Measurements from ENCODE around the gene GREM2.

- no peak for TF ChIP-seq CTCF (conservative IDR thresholded peaks at IDR 0.05 in 1 of 2, IDR thresholded peaks at IDR 0.05 in 1 of 2; ENCODE audit: extremely low read depth in 1 of 2, insufficient read depth in 1 of 2, low read depth in 1 of 2, low read length in 2 of 2)
- no peak for TF ChIP-seq EZH2 (IDR thresholded peaks at IDR 0.05; ENCODE audit: borderline replicate concordance, low read length)
Observed at GRCh38 chr1:240591564-240591963, 20.4 kb downstream of the GREM2 start.

All from mammary epithelial cell (primary cell).